HepG2 (cell line): ENCODE results near the gene CCM2. TPM values are rescaled to one million over a fixed set of nuclear protein-coding genes. Genes with fewer than 3 reads are reported as not detected.
A peak's percentile ranks its signal among the peaks of the same experiment; 100 is the strongest.

Experiments used
- BCL3 ChIP-seq: sonication (generic); formaldehyde crosslinking; IDR thresholded peaks from 2 replicates; pipeline ENCODE4 v1.5.1; 2020; ENCODE audit warnings: mild to moderate bottlenecking, missing genetic modification reagents, moderate library complexity
- FOSL1 ChIP-seq: sonication (generic); formaldehyde crosslinking; IDR thresholded peaks from 2 replicates; pipeline ENCODE4 v1.9.0; 2021; ENCODE audit warnings: missing genetic modification reagents, borderline replicate concordance
- GATA4 ChIP-seq: sonication (generic); IDR thresholded peaks from 2 replicates; pipeline ENCODE4 v1.6.1; 2016; ENCODE audit warnings: antibody characterized with exemption, low read depth, borderline replicate concordance
- HDAC1 ChIP-seq: sonication (generic); formaldehyde crosslinking; IDR thresholded peaks from 2 replicates; pipeline ENCODE4 v1.5.1; 2020; ENCODE audit warnings: mild to moderate bottlenecking, missing genetic modification reagents
- HDAC6 ChIP-seq: fragments of 200-600 bp; sonication (generic); IDR thresholded peaks from 2 replicates; pipeline ENCODE4 v1.7.0; 2017; ENCODE audit warnings: mild to moderate bottlenecking, antibody characterized with exemption, low read length, low read depth
- HIVEP1 ChIP-seq: sonication (generic); formaldehyde crosslinking; IDR thresholded peaks from 2 replicates; pipeline ENCODE4 v1.4.0; 2020; ENCODE audit warnings: mild to moderate bottlenecking, missing genetic modification reagents
- NFE2L1 ChIP-seq: sonication (generic); formaldehyde crosslinking; IDR thresholded peaks from 2 replicates; pipeline ENCODE4 v1.4.0; 2020; ENCODE audit warnings: missing genetic modification reagents, mild to moderate bottlenecking, borderline replicate concordance
- SKIL ChIP-seq: sonication (generic); formaldehyde crosslinking; IDR thresholded peaks from 2 replicates; pipeline ENCODE4 v1.8.0; 2022; ENCODE audit warnings: missing genetic modification reagents, mild to moderate bottlenecking, moderate library complexity, borderline replicate concordance
- SYNCRIP ChIP-seq: fragments of 200-400 bp; formaldehyde crosslinking; IDR thresholded peaks from 2 replicates; pipeline ENCODE4 v1.6.1; 2018; ENCODE audit warnings: mild to moderate bottlenecking, low read depth, low read length; ENCODE audit not compliant: insufficient read depth
- THRA ChIP-seq: sonication (generic); formaldehyde crosslinking; IDR thresholded peaks from 2 replicates; pipeline ENCODE4 v1.4.0; 2020; ENCODE audit warnings: missing genetic modification reagents, borderline replicate concordance
- USF2 ChIP-seq, 2 experiments: sonication (generic) in 1 of 2; formaldehyde crosslinking in 1 of 2; IDR thresholded peaks; 2 replicates each; pipeline versions ENCODE4 v1.5.1 to v1.6.1; 2011 to 2020; ENCODE audit warnings: borderline replicate concordance in 1 of 2, low read depth in 1 of 2, low read length in 1 of 2, mild to moderate bottlenecking in 1 of 2, missing genetic modification reagents in 1 of 2, moderate library complexity in 1 of 2
- ZNF180 ChIP-seq: sonication (generic); formaldehyde crosslinking; IDR thresholded peaks from 2 replicates; pipeline ENCODE4 v1.4.0; 2020; ENCODE audit warnings: low read depth, missing genetic modification reagents, borderline replicate concordance
- ZNF275 ChIP-seq: sonication (generic); formaldehyde crosslinking; IDR thresholded peaks from 2 replicates; pipeline ENCODE4 v1.8.0; 2022; ENCODE audit warnings: missing genetic modification reagents, mild to moderate bottlenecking, inconsistent platforms, borderline replicate concordance
- ZSCAN30 ChIP-seq: sonication (generic); formaldehyde crosslinking; IDR thresholded peaks from 2 replicates; pipeline ENCODE4 v1.5.0; 2020; ENCODE audit warnings: mild to moderate bottlenecking, missing genetic modification reagents
- polyA plus RNA-seq, 8 experiments: library from polyadenylated mRNA; depleted of rRNA in 3 of 8; stranded (reverse) in 7 of 8; unstranded in 1 of 8; fragments of >200 nt; fragmentation: Illumina TruSeq in 4 of 8; extraction: Trizol in 4 of 8; gene quantifications; 2 replicates each; pipeline versions ENCODE4 v1.2.1 to v1.2.3, GENCODE V29; 2011 to 2016; ENCODE audit warnings: low read depth in 4 of 8, missing spikeins in 1 of 8, mixed read lengths in 1 of 8; ENCODE audit not compliant: insufficient read depth in 1 of 8
- total RNA-seq, 5 experiments: library from RNA; depleted of rRNA; stranded (reverse); fragments of >200 nt; fragmentation: Illumina TruSeq; extraction: Trizol; gene quantifications; 2 replicates each; pipeline ENCODE4 v1.2.3, GENCODE V29; 2016; ENCODE audit warnings: low read depth in 1 of 5

Gene CCM2
- total and polyA plus RNA-seq, 2 of the 13 experiments (the other 11 are each of a cell fraction or from before 2014, with no cell fraction given) = 13.7 to 15.8 TPM

GRCh38 chr7:44971902-44972441 lies 28.0 kb upstream of the CCM2 start (continued):
- no peak for TF ChIP-seq ZNF180
- no peak for TF ChIP-seq ZSCAN30 (CRISPR knock-in tag)
- TF ChIP-seq NFE2L1 (CRISPR knock-in tag) = no peak
- TF ChIP-seq SKIL (CRISPR knock-in tag) = peak; percentile 52; the same call in 1 of the 2 replicates
- TF ChIP-seq FOSL1 = no peak
- TF ChIP-seq GATA4 = no peak
- peak; percentile 48; the same call in 1 of the 2 replicates for TF ChIP-seq THRA
- 0 out of 2 replicates have a peak, but pooled peaks have one; percentile 42 for TF ChIP-seq BCL3 (CRISPR knock-in tag)
- no peak for TF ChIP-seq SYNCRIP
- peak; percentile 76 for TF ChIP-seq HDAC1
- 0 out of 2 replicates have a peak, but pooled peaks have one; percentile 32 for TF ChIP-seq HIVEP1
- no peak for TF ChIP-seq ZNF275
- TF ChIP-seq HDAC6 = no peak
- TF ChIP-seq USF2 (IDR thresholded peaks at IDR 0.05; ENCODE audit: low read depth, low read length) = no peak
- no peak for TF ChIP-seq USF2 (CRISPR knock-in tag; IDR thresholded peaks at IDR 0.05; ENCODE audit: borderline replicate concordance)
